ENCODE data around the gene ARHGEF12.
A peak's percentile ranks its signal among the peaks of the same experiment; 100 is the strongest.

The ARHGEF12 gene

GRCh38 chr11:120389693-120390584 lies 53.7 kb downstream of the ARHGEF12 start:
- DNase-seq, result no peak

GRCh38 chr11:120390585-120390922 lies 54.3 kb downstream of the ARHGEF12 start:
- no peak for DNase-seq

GRCh38 chr11:120391292-120391691 lies 55.1 kb downstream of the ARHGEF12 start:
- no peak for DNase-seq

- no peak for DNase-seq
Observed at GRCh38 chr11:120391854-120392253, 55.6 kb downstream of the ARHGEF12 start.

- DNase-seq, result no peak
Observed at GRCh38 chr11:120392314-120392713, 56.1 kb downstream of the ARHGEF12 start.

- DNase-seq, result no peak
Observed at GRCh38 chr11:120392793-120393192, 56.6 kb downstream of the ARHGEF12 start.

GRCh38 chr11:120394119-120394518 lies 57.9 kb downstream of the ARHGEF12 start:
- no peak for DNase-seq

GRCh38 chr11:120395778-120396177 lies 59.6 kb downstream of the ARHGEF12 start:
- no peak for DNase-seq

GRCh38 chr11:120398132-120398531 lies 61.9 kb downstream of the ARHGEF12 start:
- DNase-seq, result no peak

GRCh38 chr11:120399307-120399706 lies 63.1 kb downstream of the ARHGEF12 start:
- no peak for DNase-seq

GRCh38 chr11:120400564-120401364 lies 64.6 kb downstream of the ARHGEF12 start:
- DNase-seq, result peak; percentile 53 to 58

- DNase-seq, result no peak
Observed at GRCh38 chr11:120401506-120401905, 65.3 kb downstream of the ARHGEF12 start.

- DNase-seq, result no peak
Observed at GRCh38 chr11:120403966-120404365, 67.8 kb downstream of the ARHGEF12 start.

- no peak for DNase-seq
Observed at GRCh38 chr11:120404495-120404894, 68.3 kb downstream of the ARHGEF12 start.

GRCh38 chr11:120409655-120410054 lies 73.4 kb downstream of the ARHGEF12 start:
- no peak for DNase-seq

GRCh38 chr11:120410622-120411380 lies 74.6 kb downstream of the ARHGEF12 start:
- no peak for DNase-seq

GRCh38 chr11:120413480-120413879 lies 77.3 kb downstream of the ARHGEF12 start:
- DNase-seq, result no peak

GRCh38 chr11:120420572-120420971 lies 84.4 kb downstream of the ARHGEF12 start:
- no peak for DNase-seq

- DNase-seq, result no peak
Observed at GRCh38 chr11:120424185-120424969, 88.2 kb downstream of the ARHGEF12 start.

GRCh38 chr11:120424970-120425332 lies 88.7 kb downstream of the ARHGEF12 start:
- no peak for DNase-seq

- no peak for DNase-seq
Observed at GRCh38 chr11:120425527-120425926, 89.3 kb downstream of the ARHGEF12 start.

GRCh38 chr11:120430146-120430545 lies 93.9 kb downstream of the ARHGEF12 start:
- no peak for DNase-seq

GRCh38 chr11:120431633-120432032 lies 95.4 kb downstream of the ARHGEF12 start:
- DNase-seq, result no peak
